MCF 10A (cell line): ENCODE data around the gene ELFN1. TPM values are rescaled to one million over a fixed set of nuclear protein-coding genes. Genes with fewer than 3 reads are reported as not detected.

Experiments used
- BruUV-seq: library from RNA; stranded (reverse); fragments of 400-500 nt; replicated peaks from 2 replicates; lab custom pipeline; 2021; lab: Mats Ljungman, UMichigan
- CTCF ChIA-PET: fragments of 300-600 bp; sonication (Branson Sonifier 250); formaldehyde crosslinking; extraction: SDS; loops from one replicate; lab custom pipeline; 2021; ENCODE audit warnings: antibody characterized with exemption, inconsistent platforms; lab: Yijun Ruan, JAX
- POLR2A ChIA-PET: fragments of 300-600, 350-650 bp; sonication (Branson Sonifier 250); formaldehyde crosslinking; extraction: SDS; loops from one replicate; lab custom pipeline; 2020; ENCODE audit warnings: antibody characterized with exemption, inconsistent platforms; lab: Yijun Ruan, JAX
- DNase-seq: peaks from one replicate; pipeline ENCODE4 v3.0.0-alpha.2; 2018; ENCODE audit not compliant: unreplicated experiment
- H3K27ac Mint-ChIP-seq: one replicate; pipeline ENCODE4 v1.8.0; 2022; ENCODE audit warnings: mild to moderate bottlenecking, low read depth, mixed read lengths; ENCODE audit not compliant: unreplicated experiment
- H3K27me3 Mint-ChIP-seq: one replicate; pipeline ENCODE4 v1.8.0; 2022; ENCODE audit warnings: mixed read lengths; ENCODE audit not compliant: insufficient read depth, unreplicated experiment
- H3K36me3 Mint-ChIP-seq: one replicate; pipeline ENCODE4 v1.8.0; 2022; ENCODE audit warnings: mild to moderate bottlenecking, moderate library complexity, mixed read lengths; ENCODE audit not compliant: insufficient read depth, unreplicated experiment
- H3K4me1 Mint-ChIP-seq: one replicate; pipeline ENCODE4 v1.8.0; 2022; ENCODE audit warnings: mixed read lengths; ENCODE audit not compliant: insufficient read depth, unreplicated experiment
- H3K4me3 Mint-ChIP-seq: one replicate; pipeline ENCODE4 v1.8.0; 2022; ENCODE audit warnings: mild to moderate bottlenecking, moderate library complexity, mixed read lengths; ENCODE audit not compliant: unreplicated experiment
- H3K9me3 Mint-ChIP-seq: one replicate; pipeline ENCODE4 v1.8.0; 2022; ENCODE audit warnings: mixed read lengths; ENCODE audit not compliant: unreplicated experiment
- CTCF ChIP-seq: fragments of 200-600 bp; IDR thresholded peaks from one replicate; pipeline ENCODE4 v1.8.0; 2022; ENCODE audit warnings: antibody characterized with exemption, mild to moderate bottlenecking; ENCODE audit not compliant: unreplicated experiment
- intact Hi-C: fragments of 100-400 bp; cut with micrococcal nuclease; formaldehyde crosslinking; loops from 2 replicates; pipeline ENCODE4 v1.14.1; 2022
- total RNA-seq: library from RNA; stranded (reverse); gene quantifications from 2 replicates; pipeline ENCODE4 v1.2.3, GENCODE V29; 2022

Gene ELFN1
- total RNA-seq, 1 experiment from 2014 or later, result not detected

DNA sequence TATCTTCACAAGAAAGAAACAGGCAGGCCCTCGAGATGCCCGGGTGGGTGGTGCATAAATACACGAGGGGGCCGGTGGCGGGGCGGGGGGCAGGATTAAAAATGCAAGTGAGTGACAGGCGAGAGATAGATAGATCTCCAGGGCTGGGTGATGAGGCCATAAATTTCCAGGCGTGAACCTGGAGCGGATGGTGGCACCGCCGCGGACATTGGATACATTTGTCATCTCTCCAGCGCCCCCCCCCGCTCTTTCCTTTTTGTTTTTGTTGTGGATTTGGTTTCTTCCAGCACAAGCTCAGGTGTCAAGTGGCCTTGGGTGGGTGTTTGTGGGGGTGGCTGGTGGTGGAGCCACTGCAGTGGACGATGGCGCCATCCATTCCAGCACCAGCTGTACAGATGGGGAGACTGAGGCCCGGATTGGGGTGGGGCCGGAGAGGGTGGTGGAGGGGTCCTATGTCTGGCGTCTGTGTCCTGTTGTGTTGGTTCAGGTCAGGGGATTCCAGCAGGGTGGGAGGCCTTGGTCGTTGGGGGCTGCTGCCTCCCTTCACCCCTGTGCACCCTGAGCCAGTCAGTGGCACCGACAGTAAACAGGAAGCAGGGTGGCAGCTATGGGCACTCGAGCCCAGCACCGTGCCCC is 2.9 kb downstream of the ELFN1 start:
- Mint-ChIP-seq H3K4me1 (no peaks in the 10 kb centered on the region), H3K27ac (no peak overlapping the region), H3K9me3 (no peaks in the 10 kb centered on the region), H3K36me3 (no peaks in the 10 kb centered on the region), H3K27me3 (peaks cover 12% of the 10 kb centered on the region), H3K4me3 (no peak overlapping the region)
- DNase-seq, result no peak
- intact Hi-C loops, result no loop called here
- TF ChIP-seq CTCF, result no peak
- no TSS peak for BruUV-seq
- ChIA-PET CTCF (no interaction called here), POLR2A (no interaction called here)

GRCh38 chr7:1673581-1674118 is 3.6 kb downstream of the ELFN1 start:
- no peak for DNase-seq
- Mint-ChIP-seq H3K9me3 (no peaks in the 10 kb centered on the region), H3K4me1 (no peaks in the 10 kb centered on the region), H3K27ac (no peak overlapping the region), H3K4me3 (no peak overlapping the region), H3K27me3 (peaks cover 10% of the 10 kb centered on the region), H3K36me3 (no peaks in the 10 kb centered on the region)
- intact Hi-C loops, result no loop called here
- CTCF ChIA-PET, result no interaction called here
- BruUV-seq, result no TSS peak
- POLR2A ChIA-PET, result interaction anchor here (0.7 kb wide), 1 partner anchor 528 kb away, joined by 3 read pairs; no protein-coding TSS in a partner anchor
- no peak for TF ChIP-seq CTCF

- DNase-seq, result no peak
- ChIA-PET POLR2A (interaction anchor here (0.7 kb wide), 1 partner anchor 527 kb away, joined by 3 read pairs; no protein-coding TSS in a partner anchor), CTCF (no interaction called here)
- Mint-ChIP-seq H3K4me3 (no peak overlapping the region), H3K4me1 (no peaks in the 10 kb centered on the region), H3K27me3 (peaks cover 2% of the 10 kb centered on the region), H3K9me3 (no peaks in the 10 kb centered on the region), H3K27ac (no peak overlapping the region), H3K36me3 (no peaks in the 10 kb centered on the region)
- no TSS peak for BruUV-seq
- intact Hi-C loops, result no loop called here
- TF ChIP-seq CTCF, result no peak
Measured at GRCh38 chr7:1674161-1675035, 4.3 kb downstream of the ELFN1 start.

DNA sequence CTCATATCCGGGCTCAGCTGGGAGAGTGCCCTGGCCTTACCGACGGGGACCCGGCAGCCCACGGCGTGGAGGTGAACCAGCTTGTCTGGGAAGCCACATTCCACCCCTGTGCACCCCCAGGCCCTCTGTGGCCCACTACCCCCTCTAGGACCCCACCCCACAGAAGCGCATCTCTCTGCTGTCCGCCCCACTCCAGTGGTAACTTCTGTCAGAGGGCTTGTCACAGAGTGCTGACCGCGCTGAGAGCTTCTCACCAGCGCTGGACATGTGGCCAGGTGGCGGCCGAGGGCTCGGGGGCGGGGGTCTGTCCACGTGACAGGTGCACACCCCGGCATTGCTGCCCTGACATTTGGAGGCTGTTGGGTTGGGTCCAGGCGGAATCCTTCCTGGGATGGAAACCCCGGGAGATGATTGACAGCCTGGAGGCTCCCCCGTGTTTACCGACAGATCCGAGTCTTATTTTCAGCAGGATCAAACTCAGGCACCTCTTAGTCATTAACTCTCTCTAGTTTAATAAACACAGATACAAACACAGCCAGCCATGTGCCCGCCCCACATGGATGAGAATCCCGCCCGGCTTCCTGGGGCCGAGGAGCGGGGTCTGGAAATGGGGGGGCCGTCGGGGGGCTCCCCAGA is 5.1 kb downstream of the ELFN1 start:
- Mint-ChIP-seq H3K4me1 (no peaks in the 10 kb centered on the region), H3K27me3 (no peaks in the 10 kb centered on the region), H3K27ac (no peak overlapping the region), H3K9me3 (no peaks in the 10 kb centered on the region), H3K36me3 (no peaks in the 10 kb centered on the region), H3K4me3 (no peak overlapping the region)
- no TSS peak for BruUV-seq
- intact Hi-C loops, result no loop called here
- ChIA-PET POLR2A (no interaction called here), CTCF (no interaction called here)
- TF ChIP-seq CTCF, result no peak
- DNase-seq, result no peak
